HCT116 (cell line): ENCODE results near the gene NPLOC4.

Experiments
- CEBPB ChIP-seq: IDR thresholded peaks from 2 replicates; pipeline ENCODE4 v1.6.1; 2012; ENCODE audit warnings: low read depth
- EZH2 ChIP-seq: fragments of 200-600 bp; sonication (generic); IDR thresholded peaks from 2 replicates; pipeline ENCODE4 v1.6.1; 2017; ENCODE audit warnings: antibody characterized with exemption, mixed run types
- POLR2A ChIP-seq: IDR thresholded peaks from 2 replicates; pipeline ENCODE4 v1.7.0; 2011; ENCODE audit warnings: borderline replicate concordance; ENCODE audit not compliant: insufficient read depth, insufficient read length; ENCODE audit errors: extremely low read depth
- POLR2AphosphoS5 ChIP-seq: IDR thresholded peaks from 2 replicates; pipeline ENCODE4 v1.6.1; 2011; ENCODE audit warnings: mild to moderate bottlenecking, low read depth, low read length, moderate library complexity
- RAD21 ChIP-seq: IDR thresholded peaks from 2 replicates; pipeline ENCODE4 v1.6.1; 2012; ENCODE audit warnings: low read depth, mild to moderate bottlenecking
- TF ChIP-seq, protein P1 (sequence below), 3 experiments: fragments of 200-600 bp in 1 of 3; sonication (generic) in 1 of 3; IDR thresholded peaks in 2 of 3; conservative IDR thresholded peaks in 1 of 3; 2 replicates each; pipeline ENCODE4 v1.5.1; 2012 to 2017; ENCODE audit warnings: low read depth in 2 of 3, low read length in 2 of 3, antibody characterized with exemption in 1 of 3, borderline replicate concordance in 1 of 3, control low read depth in 1 of 3, mild to moderate bottlenecking in 1 of 3, mixed read lengths in 1 of 3, mixed run types in 1 of 3, moderate library complexity in 1 of 3; ENCODE audit not compliant: insufficient read depth in 1 of 3
- TF ChIP-seq, protein P2 (sequence below): IDR thresholded peaks from 2 replicates; pipeline ENCODE4 v1.6.1; 2011; ENCODE audit warnings: mild to moderate bottlenecking, low read length, moderate library complexity; ENCODE audit not compliant: insufficient replicate concordance; ENCODE audit errors: extremely low read depth
- TF ChIP-seq, protein P3 (sequence below): IDR thresholded peaks from 2 replicates; pipeline ENCODE4 v1.6.1; 2012
- TF ChIP-seq, protein P4 (sequence below): IDR thresholded peaks from 2 replicates; pipeline ENCODE4 v1.6.1; 2012; ENCODE audit warnings: low read depth

DNA sequence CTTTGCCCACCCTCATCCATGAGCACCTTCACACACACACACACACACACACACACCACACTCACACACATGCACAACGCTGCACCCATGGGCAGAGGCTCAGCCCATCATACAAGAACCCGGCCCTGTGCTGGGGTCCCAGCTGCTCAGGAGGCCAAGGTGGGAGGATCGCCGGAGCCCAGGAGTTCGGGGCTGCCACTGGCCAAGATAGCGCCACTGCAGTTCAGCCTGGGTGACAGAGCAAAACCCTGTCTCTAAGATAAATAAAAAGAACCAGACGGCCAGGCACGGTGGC, 112.1 kb downstream of the NPLOC4 start:
- TF ChIP-seq, protein P1, sequence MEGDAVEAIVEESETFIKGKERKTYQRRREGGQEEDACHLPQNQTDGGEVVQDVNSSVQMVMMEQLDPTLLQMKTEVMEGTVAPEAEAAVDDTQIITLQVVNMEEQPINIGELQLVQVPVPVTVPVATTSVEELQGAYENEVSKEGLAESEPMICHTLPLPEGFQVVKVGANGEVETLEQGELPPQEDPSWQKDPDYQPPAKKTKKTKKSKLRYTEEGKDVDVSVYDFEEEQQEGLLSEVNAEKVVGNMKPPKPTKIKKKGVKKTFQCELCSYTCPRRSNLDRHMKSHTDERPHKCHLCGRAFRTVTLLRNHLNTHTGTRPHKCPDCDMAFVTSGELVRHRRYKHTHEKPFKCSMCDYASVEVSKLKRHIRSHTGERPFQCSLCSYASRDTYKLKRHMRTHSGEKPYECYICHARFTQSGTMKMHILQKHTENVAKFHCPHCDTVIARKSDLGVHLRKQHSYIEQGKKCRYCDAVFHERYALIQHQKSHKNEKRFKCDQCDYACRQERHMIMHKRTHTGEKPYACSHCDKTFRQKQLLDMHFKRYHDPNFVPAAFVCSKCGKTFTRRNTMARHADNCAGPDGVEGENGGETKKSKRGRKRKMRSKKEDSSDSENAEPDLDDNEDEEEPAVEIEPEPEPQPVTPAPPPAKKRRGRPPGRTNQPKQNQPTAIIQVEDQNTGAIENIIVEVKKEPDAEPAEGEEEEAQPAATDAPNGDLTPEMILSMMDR (IDR thresholded peaks at IDR 0.05 in 2 of 3, conservative IDR thresholded peaks at IDR 0.05 in 1 of 3; ENCODE audit: borderline replicate concordance in 1 of 3, insufficient read depth in 1 of 3, low read depth in 2 of 3, low read length in 2 of 3), result no peak
- TF ChIP-seq, protein P2, sequence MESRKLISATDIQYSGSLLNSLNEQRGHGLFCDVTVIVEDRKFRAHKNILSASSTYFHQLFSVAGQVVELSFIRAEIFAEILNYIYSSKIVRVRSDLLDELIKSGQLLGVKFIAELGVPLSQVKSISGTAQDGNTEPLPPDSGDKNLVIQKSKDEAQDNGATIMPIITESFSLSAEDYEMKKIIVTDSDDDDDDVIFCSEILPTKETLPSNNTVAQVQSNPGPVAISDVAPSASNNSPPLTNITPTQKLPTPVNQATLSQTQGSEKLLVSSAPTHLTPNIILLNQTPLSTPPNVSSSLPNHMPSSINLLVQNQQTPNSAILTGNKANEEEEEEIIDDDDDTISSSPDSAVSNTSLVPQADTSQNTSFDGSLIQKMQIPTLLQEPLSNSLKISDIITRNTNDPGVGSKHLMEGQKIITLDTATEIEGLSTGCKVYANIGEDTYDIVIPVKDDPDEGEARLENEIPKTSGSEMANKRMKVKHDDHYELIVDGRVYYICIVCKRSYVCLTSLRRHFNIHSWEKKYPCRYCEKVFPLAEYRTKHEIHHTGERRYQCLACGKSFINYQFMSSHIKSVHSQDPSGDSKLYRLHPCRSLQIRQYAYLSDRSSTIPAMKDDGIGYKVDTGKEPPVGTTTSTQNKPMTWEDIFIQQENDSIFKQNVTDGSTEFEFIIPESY, result no peak
- no peak for TF ChIP-seq CEBPB
- TF ChIP-seq POLR2AphosphoS5, result no peak
- TF ChIP-seq, protein P3, sequence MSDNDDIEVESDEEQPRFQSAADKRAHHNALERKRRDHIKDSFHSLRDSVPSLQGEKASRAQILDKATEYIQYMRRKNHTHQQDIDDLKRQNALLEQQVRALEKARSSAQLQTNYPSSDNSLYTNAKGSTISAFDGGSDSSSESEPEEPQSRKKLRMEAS, result no peak
- TF ChIP-seq RAD21, result no peak
- TF ChIP-seq EZH2, result no peak
- TF ChIP-seq, protein P4, sequence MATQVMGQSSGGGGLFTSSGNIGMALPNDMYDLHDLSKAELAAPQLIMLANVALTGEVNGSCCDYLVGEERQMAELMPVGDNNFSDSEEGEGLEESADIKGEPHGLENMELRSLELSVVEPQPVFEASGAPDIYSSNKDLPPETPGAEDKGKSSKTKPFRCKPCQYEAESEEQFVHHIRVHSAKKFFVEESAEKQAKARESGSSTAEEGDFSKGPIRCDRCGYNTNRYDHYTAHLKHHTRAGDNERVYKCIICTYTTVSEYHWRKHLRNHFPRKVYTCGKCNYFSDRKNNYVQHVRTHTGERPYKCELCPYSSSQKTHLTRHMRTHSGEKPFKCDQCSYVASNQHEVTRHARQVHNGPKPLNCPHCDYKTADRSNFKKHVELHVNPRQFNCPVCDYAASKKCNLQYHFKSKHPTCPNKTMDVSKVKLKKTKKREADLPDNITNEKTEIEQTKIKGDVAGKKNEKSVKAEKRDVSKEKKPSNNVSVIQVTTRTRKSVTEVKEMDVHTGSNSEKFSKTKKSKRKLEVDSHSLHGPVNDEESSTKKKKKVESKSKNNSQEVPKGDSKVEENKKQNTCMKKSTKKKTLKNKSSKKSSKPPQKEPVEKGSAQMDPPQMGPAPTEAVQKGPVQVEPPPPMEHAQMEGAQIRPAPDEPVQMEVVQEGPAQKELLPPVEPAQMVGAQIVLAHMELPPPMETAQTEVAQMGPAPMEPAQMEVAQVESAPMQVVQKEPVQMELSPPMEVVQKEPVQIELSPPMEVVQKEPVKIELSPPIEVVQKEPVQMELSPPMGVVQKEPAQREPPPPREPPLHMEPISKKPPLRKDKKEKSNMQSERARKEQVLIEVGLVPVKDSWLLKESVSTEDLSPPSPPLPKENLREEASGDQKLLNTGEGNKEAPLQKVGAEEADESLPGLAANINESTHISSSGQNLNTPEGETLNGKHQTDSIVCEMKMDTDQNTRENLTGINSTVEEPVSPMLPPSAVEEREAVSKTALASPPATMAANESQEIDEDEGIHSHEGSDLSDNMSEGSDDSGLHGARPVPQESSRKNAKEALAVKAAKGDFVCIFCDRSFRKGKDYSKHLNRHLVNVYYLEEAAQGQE, result no peak
- no peak for TF ChIP-seq POLR2A
